Stomach (tissue), 9 donors: ENCODE data around the gene FBXL5. TPM values are rescaled to one million over a fixed set of nuclear protein-coding genes. Genes with fewer than 3 reads are reported as not detected.

Experiments used
- DNase-seq, 2 donors: peaks; one replicate each; pipeline versions ENCODE4 v3.0.0 to v3.0.0-alpha.2; 2013 to 2019
- H3K27ac ChIP-seq, 5 donors: fragments of 200-600 bp in 4 of 5; sonication (generic) in 4 of 5; one replicate each; pipeline ENCODE4 v1.5.1; 2013 to 2019; ENCODE audit warnings: mild to moderate bottlenecking in 1 of 5, moderate library complexity in 1 of 5
- H3K27me3 ChIP-seq, 3 donors: fragments of 200-600 bp; sonication (generic); one replicate each; pipeline ENCODE4 v1.5.1; 2017 to 2019; ENCODE audit warnings: mixed run types in 1 of 3
- H3K36me3 ChIP-seq, 4 donors: fragments of 200-600 bp; sonication (generic); 1 replicate in 3 of 4; 2 replicates in 1 of 4; pipeline ENCODE4 v1.5.1; 2016 to 2019
- H3K4me1 ChIP-seq, 4 donors: fragments of 200-600 bp; sonication (generic); one replicate each; pipeline ENCODE4 v1.5.1; 2016 to 2019
- H3K4me3 ChIP-seq, 4 donors: fragments of 200-600 bp; sonication (generic) in 3 of 4; one replicate each; pipeline ENCODE4 v1.5.1; 2016 to 2019; ENCODE audit warnings: mild to moderate bottlenecking in 1 of 4
- H3K9me3 ChIP-seq, 4 donors: fragments of 200-600 bp; sonication (generic); one replicate each; pipeline ENCODE4 v1.5.1; 2016 to 2019
- CTCF ChIP-seq, 7 experiments: fragments of 450-650 bp in 4 of 7; fragments of 200-600 bp in 3 of 7; sonication (generic) in 3 of 7; IDR thresholded peaks; one replicate each; pipeline ENCODE4 v1.5.1; 2016 to 2019; ENCODE audit warnings: antibody characterized with exemption in 7 of 7, control low read depth in 2 of 7, mild to moderate bottlenecking in 1 of 7
- EP300 ChIP-seq: sonication (generic); formaldehyde crosslinking; IDR thresholded peaks from one replicate; pipeline ENCODE4 v1.6.1; 2017; ENCODE audit warnings: antibody characterized with exemption
- POLR2A ChIP-seq, 4 donors: fragments of 450-650 bp; IDR thresholded peaks; one replicate each; pipeline ENCODE4 v1.6.1; 2016; ENCODE audit warnings: antibody characterized with exemption in 4 of 4, control low read depth in 2 of 4, mild to moderate bottlenecking in 1 of 4, moderate library complexity in 1 of 4
- POLR2AphosphoS5 ChIP-seq, 3 donors: sonication (generic); formaldehyde crosslinking; IDR thresholded peaks; one replicate each; pipeline ENCODE4 v1.6.1; 2016; ENCODE audit warnings: antibody characterized with exemption in 3 of 3
- WGBS, 5 donors: extraction: QIAGEN DNeasy Blood & Tissue Kit in 3 of 5; methylation state at CpG; one replicate each; pipeline versions ENCODE4 v1.1.5 to v1.1.7; 2013 to 2018; 5-methylcytosine and 5-hydroxymethylcytosine counted together
- intact Hi-C: fragments of 100-400 bp; cut with DNase I; formaldehyde crosslinking; loops from one replicate; pipeline ENCODE4 v1.15.1; 2023; ENCODE audit warnings: low total_unique reads
- polyA plus RNA-seq, 3 donors: library from polyadenylated mRNA; stranded (reverse); fragments of 200-250 nt; gene quantifications; one replicate each; pipeline ENCODE4 v1.2.3, GENCODE V29; 2013
- total RNA-seq, 5 donors: library from RNA; depleted of rRNA; stranded (reverse); fragments of >200 nt; gene quantifications; one replicate each; pipeline versions ENCODE4 v1.1.0 to v1.2.3, GENCODE V29; 2014 to 2016
- donor health status: healthy with polysubstance abuse.
- donor health status: Bipolar disorder and iron deficiency.
- donor health status: healthy.

Gene FBXL5
- total and polyA plus RNA-seq, 8 donors, result 15.6 to 196 (median 76.9) TPM

- DNase-seq, result no peak
- TF ChIP-seq POLR2AphosphoS5 (IDR thresholded peaks at IDR 0.05) (no peak), POLR2A (IDR thresholded peaks at IDR 0.05) (no peak), EP300 (no peak), CTCF (IDR thresholded peaks at IDR 0.05) (no peak)
- no peak overlapping the region for H3K4me3 ChIP-seq
- peaks cover 21 to 75% (median 62%) of the 10 kb centered on the region in 4 donors for H3K36me3 ChIP-seq
- no peaks in the 10 kb centered on the region for H3K27me3 ChIP-seq
- peaks cover 0 to 22% (median 7%) of the 10 kb centered on the region in 4 donors for H3K4me1 ChIP-seq
- no peak overlapping the region for H3K27ac ChIP-seq
- intact Hi-C loops, result no loop called here
- no peaks in the 10 kb centered on the region for H3K9me3 ChIP-seq
These were observed 92.5 kb downstream of the FBXL5 start for GRCh38 chr4:15562623-15563022.

DNA sequence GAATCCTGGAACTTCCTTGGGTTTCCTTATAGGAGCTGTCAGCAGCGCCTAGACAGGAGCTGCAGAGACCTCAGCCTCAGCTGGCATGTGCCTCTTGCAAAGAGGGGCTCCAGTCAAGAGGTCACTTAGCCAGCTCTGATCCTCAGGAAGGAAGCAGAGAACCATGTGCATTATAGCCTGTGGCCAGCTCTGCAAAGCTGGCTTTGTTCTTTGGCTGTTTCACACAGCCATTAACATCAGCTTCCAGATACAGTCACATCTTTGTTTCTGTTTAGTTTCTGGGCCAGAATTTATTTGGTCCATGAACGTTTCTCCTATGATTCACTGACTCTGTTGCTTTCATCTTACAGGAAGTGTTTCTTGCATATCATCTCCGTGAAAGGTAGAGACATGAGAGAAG lies 93.0 kb downstream of the FBXL5 start:
- no peak for TF ChIP-seq EP300
- no peak for TF ChIP-seq CTCF (IDR thresholded peaks at IDR 0.05)
- TF ChIP-seq POLR2AphosphoS5 (IDR thresholded peaks at IDR 0.05), result no peak
- DNase-seq, result no peak
- Histone ChIP-seq H3K27me3 (no peaks in the 10 kb centered on the region), H3K27ac (no peak overlapping the region), H3K36me3 (peaks cover 20 to 75% (median 56%) of the 10 kb centered on the region in 4 donors), H3K9me3 (no peaks in the 10 kb centered on the region), H3K4me3 (no peak overlapping the region), H3K4me1 (peaks cover 0 to 22% (median 7%) of the 10 kb centered on the region in 4 donors)
- intact Hi-C loops, result no loop called here
- WGBS, 5 donors, result 55 to 77% (median 59%) methylated on average over 3 of the region's 3 CpGs

DNA sequence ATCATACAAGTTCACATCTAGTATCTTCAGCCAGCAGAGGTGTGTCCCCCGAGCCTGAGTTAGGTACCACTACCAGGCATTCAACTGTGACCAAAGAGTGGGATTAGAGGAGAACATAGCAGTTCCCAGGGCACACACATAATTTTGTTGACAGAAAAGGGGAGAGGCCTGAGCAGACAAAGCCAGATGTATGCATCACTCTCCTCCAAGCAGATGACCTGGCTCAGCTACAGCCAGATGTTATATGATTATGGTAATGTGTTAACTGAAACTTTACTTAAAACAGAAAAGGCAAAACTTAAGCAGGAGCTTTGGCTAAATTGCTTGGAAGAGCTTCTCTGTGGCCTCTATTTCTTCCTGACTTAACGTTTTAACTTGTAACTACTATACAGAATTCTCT lies 96.6 kb downstream of the FBXL5 start:
- Histone ChIP-seq H3K4me3 (no peak overlapping the region), H3K36me3 (peaks cover 6 to 68% (median 38%) of the 10 kb centered on the region in 4 donors), H3K27ac (no peak overlapping the region), H3K27me3 (no peaks in the 10 kb centered on the region), H3K9me3 (no peaks in the 10 kb centered on the region), H3K4me1 (peaks cover 0 to 22% (median 7%) of the 10 kb centered on the region in 4 donors)
- TF ChIP-seq CTCF (IDR thresholded peaks at IDR 0.05) (no peak), POLR2AphosphoS5 (IDR thresholded peaks at IDR 0.05) (no peak), EP300 (no peak), POLR2A (IDR thresholded peaks at IDR 0.05) (no peak)
- intact Hi-C loops, result no loop called here
- DNase-seq, result no peak
- 79 to 90% (median 83%) methylated on average over 2 of the region's 2 CpGs for whole genome bisulfite sequencing, 5 donors

DNA sequence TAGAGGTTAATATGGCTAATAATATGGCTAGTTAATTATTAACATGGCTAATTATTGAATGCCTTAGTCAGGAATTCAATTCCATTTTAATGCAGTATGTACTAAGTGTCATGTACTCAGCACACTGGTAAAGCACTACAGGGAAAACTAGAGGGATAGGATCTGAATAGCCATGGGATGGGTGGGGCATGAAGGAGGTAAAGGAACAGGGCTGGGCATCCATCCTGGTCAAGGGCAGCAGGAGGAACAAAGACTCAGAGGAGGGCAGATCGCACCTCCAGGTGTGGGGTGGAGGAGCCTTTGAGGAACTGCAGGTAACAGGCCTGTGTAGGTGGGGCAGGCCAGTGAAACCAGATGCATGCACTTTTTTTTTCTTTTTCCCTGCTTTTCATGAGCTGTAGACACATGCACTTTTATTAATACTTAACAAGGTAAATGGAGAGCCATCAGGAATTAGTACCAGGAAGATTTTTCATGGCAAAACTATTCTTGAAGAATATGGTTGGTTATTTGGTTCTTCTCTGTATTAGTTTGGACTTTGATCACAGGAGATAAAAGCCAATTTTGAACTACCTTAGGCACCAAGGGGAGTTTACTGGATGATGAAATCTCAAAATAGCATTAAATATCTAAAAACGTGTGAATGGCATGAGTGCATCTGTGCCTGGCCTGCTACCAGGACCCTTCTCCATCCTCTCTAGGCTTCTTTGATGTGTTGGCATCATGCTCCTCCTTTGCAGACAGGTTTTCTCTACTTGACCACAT lies 97.2 kb downstream of the FBXL5 start:
- no peaks in the 10 kb centered on the region for H3K9me3 ChIP-seq
- peaks cover 0 to 67% (median 34%) of the 10 kb centered on the region in 4 donors for H3K36me3 ChIP-seq
- H3K4me3 ChIP-seq, result no peak overlapping the region
- TF ChIP-seq POLR2A (IDR thresholded peaks at IDR 0.05), result no peak
- no peak for TF ChIP-seq POLR2AphosphoS5 (IDR thresholded peaks at IDR 0.05)
- no peak for TF ChIP-seq EP300
- peaks cover 0 to 25% (median 7%) of the 10 kb centered on the region in 4 donors for H3K4me1 ChIP-seq
- 33 to 57% (median 42%) methylated on average over 2 of the region's 2 CpGs for WGBS, 5 donors
- H3K27ac ChIP-seq, result no peak overlapping the region
- intact Hi-C loops, result no loop called here
- H3K27me3 ChIP-seq, result no peaks in the 10 kb centered on the region
- DNase-seq, result peak in 1 of 2 donors; percentile 38
